Aorta (tissue), 5 donors: Measurements from ENCODE around the gene SPO11. TPM values are rescaled to one million over a fixed set of nuclear protein-coding genes. Genes with fewer than 3 reads are reported as not detected.

Experiments used
- ATAC-seq: fragments of 200-7000 bp; cut with Tn5 transposase; one replicate; pipeline ENCODE4 v1.9.1; 2022; ENCODE audit warnings: moderate library complexity; ENCODE audit not compliant: low FRiP score
- DNase-seq, 2 donors: peaks; one replicate each; pipeline ENCODE4 v3.0.0-alpha.2; 2020
- H3K27ac ChIP-seq, 2 donors: one replicate each; pipeline ENCODE4 v1.5.1; 2013; ENCODE audit warnings: low read length in 2 of 2, mild to moderate bottlenecking in 2 of 2, moderate library complexity in 2 of 2, control low read depth in 1 of 2, inconsistent platforms in 1 of 2, low read depth in 1 of 2
- H3K27me3 ChIP-seq, 2 donors: one replicate each; pipeline ENCODE4 v1.6.1; 2013; ENCODE audit warnings: control low read depth in 1 of 2, low read length in 1 of 2, mild to moderate bottlenecking in 1 of 2, moderate library complexity in 1 of 2; ENCODE audit not compliant: insufficient read depth in 2 of 2, control insufficient read depth in 1 of 2
- H3K36me3 ChIP-seq, 2 donors: one replicate each; pipeline ENCODE4 v1.6.1; 2013; ENCODE audit warnings: control low read depth in 1 of 2, low read length in 1 of 2, mild to moderate bottlenecking in 1 of 2; ENCODE audit not compliant: insufficient read depth in 2 of 2, control insufficient read depth in 1 of 2
- H3K4me1 ChIP-seq, 2 donors: one replicate each; pipeline ENCODE4 v1.6.1; 2013; ENCODE audit warnings: low read length in 2 of 2, control low read depth in 1 of 2, mild to moderate bottlenecking in 1 of 2, moderate library complexity in 1 of 2; ENCODE audit not compliant: insufficient read depth in 2 of 2, control insufficient read depth in 1 of 2
- H3K4me3 ChIP-seq, 2 donors: one replicate each; pipeline ENCODE4 v1.5.1; 2013; ENCODE audit warnings: low read length in 2 of 2, control low read depth in 1 of 2, mild to moderate bottlenecking in 1 of 2
- H3K9me3 ChIP-seq: one replicate; pipeline ENCODE4 v1.6.1; 2013; ENCODE audit warnings: mild to moderate bottlenecking, low read length; ENCODE audit not compliant: control insufficient read depth
- WGBS, 2 donors: extraction: QIAGEN DNeasy Blood & Tissue Kit; methylation state at CpG; one replicate each; pipeline ENCODE4 v1.1.7; 2013; 5-methylcytosine and 5-hydroxymethylcytosine counted together
- intact Hi-C, 2 donors: fragments of 100-400 bp; cut with DNase I; formaldehyde crosslinking; loops; one replicate each; pipeline versions ENCODE4 v1.14.2 to v1.15.0; 2022
- polyA plus RNA-seq, 2 donors: library from polyadenylated mRNA; stranded (reverse); fragments of 200-250 nt; gene quantifications; one replicate each; pipeline ENCODE4 v1.2.3, GENCODE V29; 2013
- total RNA-seq, 2 donors: library from RNA; stranded (reverse); fragmentation: NEBNext Ultra II Directional; extraction: Animal tissue kit (Norgen Biotek cat#: 25700); gene quantifications; one replicate each; pipeline ENCODE4 v1.2.1, GENCODE V29; 2021
- donor health status: healthy with polysubstance abuse.
- donor health status: Bipolar disorder and iron deficiency.
- donor health status: DM: no; HTN: no; CAD: no.
- donor health status: DM: no; HTN: no; CAD: no.
- donor health status: DM: yes; HTN: yes; CAD: no.

The SPO11 gene
- total and polyA plus RNA-seq, 4 donors = not detected

DNA sequence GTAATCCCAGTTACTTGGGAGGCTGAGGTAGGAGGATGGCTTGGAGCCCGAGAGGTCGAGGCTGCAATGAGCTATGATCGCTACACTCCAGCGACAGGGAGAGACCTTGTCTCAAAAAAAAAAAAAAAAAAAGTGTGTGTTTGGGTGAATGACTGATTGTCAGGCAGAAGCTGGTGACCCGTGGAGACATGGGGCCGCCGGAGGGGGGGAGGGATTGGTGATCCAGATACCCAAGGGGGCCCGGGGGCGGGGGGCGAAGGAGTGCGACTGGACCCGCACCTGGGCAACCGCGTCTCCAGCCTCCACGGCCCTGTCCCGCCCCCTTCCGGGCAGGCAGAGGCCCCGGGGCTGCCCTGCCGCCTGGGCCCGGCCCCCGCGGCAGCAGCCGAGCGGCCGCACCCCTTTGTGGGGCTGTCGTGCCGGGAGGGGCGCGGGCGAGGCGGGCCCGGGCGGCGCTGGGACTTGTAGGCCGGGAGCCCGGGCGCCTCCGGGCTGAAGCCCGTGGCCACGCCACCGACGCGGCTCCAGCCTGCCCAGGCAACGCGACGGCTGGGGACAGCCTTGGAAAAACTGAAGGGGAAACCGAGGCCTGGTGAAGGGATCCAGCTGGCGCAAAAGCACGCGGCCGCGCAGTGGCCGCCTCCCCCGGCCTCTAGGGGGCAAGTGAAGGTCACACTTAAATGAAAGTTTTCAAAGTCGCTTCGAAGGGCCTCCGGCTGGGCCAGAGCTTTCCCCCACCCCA lies 59.5 kb downstream of the SPO11 start:
- intact Hi-C loops = loop anchor here (5.0 to 10.0 kb wide), 2 partner anchors 203 to 206 kb away; no protein-coding TSS in a partner anchor
- Histone ChIP-seq H3K27ac (no peak overlapping the region), H3K27me3 (no peaks in the 10 kb centered on the region), H3K36me3 (no peaks in the 10 kb centered on the region), H3K4me1 (no peaks in the 10 kb centered on the region), H3K4me3 (no peak overlapping the region), H3K9me3 (no peaks in the 10 kb centered on the region)
- ATAC-seq (peak; percentile 87), DNase-seq (peak; percentile 90 to 91)
- WGBS, 2 donors = 5 to 6% methylated on average over 50 to 57 of the region's 57 CpGs

DNA sequence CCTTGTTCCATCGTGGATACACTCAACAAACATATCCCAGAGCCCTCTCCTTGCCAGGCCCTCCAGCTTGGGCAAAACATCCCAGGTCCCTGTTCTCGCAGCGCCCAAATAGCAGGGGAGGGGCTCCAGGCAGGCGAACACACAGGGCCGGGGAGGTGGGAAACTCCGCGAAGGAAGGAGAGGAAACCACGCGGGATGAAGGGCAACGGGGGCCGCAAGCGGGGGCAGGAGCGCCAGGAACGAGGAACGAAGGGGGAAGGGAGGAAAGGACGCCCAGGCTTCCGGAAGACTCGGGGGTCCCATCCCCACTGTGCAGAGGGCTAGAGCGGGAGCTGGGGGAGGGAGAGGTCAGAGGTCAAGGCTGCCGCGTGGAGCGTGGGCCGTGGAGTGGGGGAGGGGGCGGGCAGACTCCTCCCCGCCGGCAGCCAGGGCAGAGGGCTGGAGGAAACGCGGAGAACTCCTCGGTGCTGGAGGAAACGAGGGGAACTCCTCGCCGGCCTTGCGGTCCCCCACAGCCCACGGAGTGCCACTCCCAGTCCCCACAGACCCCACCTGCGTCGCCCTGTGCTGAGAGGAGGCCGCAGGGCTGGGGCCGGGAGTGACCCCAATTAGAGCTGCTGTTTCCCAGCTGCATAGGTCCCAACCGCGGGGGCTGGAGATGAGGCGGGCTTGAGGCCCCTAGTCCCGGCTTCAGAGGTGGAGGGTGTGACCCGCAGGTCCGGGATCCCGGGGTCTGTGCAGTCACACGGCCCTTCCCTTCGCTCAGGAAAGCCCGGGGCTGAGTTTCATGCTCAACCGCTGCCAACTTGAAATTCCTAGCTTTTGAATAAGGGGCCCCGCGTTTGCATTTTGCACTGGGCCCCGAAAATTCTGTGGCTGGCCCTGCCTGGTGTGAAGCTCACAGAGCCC lies 60.3 kb downstream of the SPO11 start:
- ATAC-seq = no peak
- intact Hi-C loops = loop anchor here (2.0 to 10.0 kb wide), 4 partner anchors 47 to 205 kb away; no protein-coding TSS in a partner anchor
- no peaks in the 10 kb centered on the region for H3K36me3 ChIP-seq
- peak; percentile 58 to 73 for DNase-seq
- WGBS, 2 donors = 66 to 67% methylated on average over 52 of the region's 52 CpGs
- no peaks in the 10 kb centered on the region for H3K9me3 ChIP-seq
- H3K4me3 ChIP-seq = no peak overlapping the region
- H3K27ac ChIP-seq = no peak overlapping the region
- no peaks in the 10 kb centered on the region for H3K4me1 ChIP-seq
- no peaks in the 10 kb centered on the region for H3K27me3 ChIP-seq

DNA sequence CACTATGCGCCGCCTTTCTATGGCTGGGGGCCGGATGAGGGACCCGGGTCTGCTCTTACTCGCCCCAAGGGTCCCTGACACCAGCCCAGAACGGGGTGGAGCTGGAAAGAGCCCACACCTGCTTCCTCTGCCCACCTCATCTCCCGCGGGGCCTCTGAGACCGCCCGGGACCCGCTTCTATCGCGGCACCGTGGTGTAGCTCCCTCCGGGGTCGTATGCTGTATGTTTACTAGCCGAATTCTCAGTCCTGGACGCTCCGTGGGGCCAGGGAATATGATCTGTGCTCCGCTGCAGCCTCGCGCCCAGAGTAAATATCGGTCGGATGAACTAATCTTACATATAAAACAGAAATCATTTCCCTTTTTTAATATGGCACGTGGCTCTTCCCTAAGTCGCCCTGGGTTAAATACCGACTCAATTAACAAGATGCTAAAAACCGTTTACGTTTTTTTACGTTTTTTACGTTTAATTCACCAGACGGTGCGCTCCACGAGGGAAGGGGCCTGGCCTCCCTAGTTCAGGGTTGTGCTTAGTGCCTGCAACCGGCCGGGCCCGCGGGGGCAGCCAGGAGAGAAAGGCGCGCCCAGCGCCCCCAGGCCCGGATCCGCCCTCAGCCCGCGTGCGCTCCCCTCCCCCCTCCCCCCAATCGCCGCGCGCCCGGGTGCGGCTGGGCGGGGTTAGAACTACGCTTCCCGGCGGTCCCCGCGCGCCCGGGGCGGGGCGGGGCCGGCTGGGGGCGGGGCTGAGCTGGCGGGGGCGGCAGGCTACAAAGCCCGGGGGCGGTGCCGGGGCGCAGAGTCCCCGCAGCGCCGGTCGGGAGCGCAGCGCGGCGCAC lies 61.2 kb downstream of the SPO11 start, which contains the start of gene RBM38:
Gene RBM38, plus strand, starts transcription at position 793 of the 835 bp plus-strand sequence. CDS start 186 bp downstream, outside the sequence.
- no peaks in the 10 kb centered on the region for H3K9me3 ChIP-seq
- peak within 1 kb of the TSS; percentile 72 to 87 for H3K4me3 ChIP-seq
- DNase-seq (peak; percentile 65 to 88), ATAC-seq (peak; percentile 82)
- no peaks in the 10 kb centered on the region for H3K27me3 ChIP-seq
- no peaks in the 10 kb centered on the region for H3K36me3 ChIP-seq
- H3K27ac ChIP-seq = peak within 1 kb of the TSS in 1 of 2 donors; percentile 43
- WGBS, 2 donors = 32 to 41% methylated on average over 61 to 78 of the region's 78 CpGs
- intact Hi-C loops = loop anchor here (2.0 to 5.0 kb wide), 2 partner anchors 46 to 50 kb away; no protein-coding TSS in a partner anchor
- no peaks in the 10 kb centered on the region for H3K4me1 ChIP-seq

DNA sequence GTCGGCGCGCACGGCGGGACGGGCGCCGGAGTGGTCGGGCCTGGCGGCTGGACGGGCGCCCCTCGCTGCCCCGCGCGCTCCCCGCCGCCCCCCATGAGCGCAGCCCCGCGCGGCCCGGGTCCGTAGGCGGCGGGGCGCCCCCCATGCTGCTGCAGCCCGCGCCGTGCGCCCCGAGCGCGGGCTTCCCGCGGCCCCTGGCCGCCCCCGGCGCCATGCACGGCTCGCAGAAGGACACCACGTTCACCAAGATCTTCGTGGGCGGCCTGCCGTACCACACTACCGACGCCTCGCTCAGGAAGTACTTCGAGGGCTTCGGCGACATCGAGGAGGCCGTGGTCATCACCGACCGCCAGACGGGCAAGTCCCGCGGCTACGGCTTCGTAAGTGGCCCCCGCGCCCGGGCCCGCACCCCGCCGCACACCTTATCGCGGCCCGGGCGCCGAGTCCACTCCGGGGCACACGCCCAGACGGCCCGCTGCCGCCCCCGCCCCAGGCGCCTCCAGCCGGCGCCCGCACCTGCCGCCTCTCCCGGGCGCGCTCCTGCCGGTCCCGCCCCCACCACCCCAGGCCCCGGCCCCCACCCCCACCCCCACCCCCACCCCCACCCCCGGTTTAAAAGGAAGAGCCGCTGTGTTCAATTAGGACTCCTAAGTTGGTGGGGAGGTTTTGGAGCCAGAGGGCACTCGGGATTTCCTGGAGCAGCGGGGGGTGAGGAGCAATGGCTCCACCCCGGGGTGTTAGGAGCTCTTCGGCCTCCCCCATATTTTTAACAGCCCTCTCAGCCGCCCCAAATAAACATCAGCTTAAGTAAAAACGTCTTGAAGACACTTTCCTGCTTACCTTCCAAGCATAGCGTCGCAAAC lies 62.1 kb downstream of the SPO11 start:
- intact Hi-C loops = loop anchor here (2.0 to 5.0 kb wide), 3 partner anchors 46 to 67 kb away; no protein-coding TSS in a partner anchor

DNA sequence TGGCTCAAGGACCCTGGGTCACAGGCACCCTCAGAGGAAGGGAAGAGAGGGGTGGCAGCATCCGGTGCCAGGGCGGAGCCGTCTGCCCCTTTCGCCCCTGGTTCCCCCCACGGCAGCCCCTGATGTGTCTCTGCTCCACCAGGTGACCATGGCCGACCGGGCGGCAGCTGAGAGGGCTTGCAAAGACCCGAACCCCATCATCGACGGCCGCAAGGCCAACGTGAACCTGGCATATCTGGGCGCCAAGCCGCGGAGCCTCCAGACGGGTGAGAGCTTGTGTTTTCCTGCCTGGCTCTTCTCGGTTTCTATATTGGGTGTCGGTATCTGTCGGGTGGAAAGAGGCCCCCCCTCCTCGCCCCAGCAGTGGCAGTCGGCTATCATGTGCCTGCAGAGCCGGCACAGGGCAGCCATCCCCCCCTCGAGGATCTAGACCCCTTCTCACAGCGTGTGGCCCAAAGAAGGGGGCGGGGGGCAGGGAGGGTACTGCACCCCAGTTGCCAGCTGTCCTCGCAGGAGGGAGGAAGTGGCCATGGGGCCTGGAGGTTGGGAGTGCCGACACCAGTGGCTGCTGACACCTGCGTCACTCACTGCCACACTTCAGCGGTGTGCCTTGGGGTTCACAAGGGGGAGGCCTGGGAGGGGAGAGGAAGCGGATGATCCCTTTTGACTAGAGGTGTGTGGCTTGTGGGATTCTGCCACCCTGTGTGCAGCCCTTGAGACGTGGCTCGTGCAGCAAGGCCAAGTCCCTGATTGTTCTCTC lies 63.1 kb downstream of the SPO11 start:
- no peak for ATAC-seq
- Histone ChIP-seq H3K27ac (peak overlapping the region in 1 of 2 donors; percentile 6), H3K4me3 (peak overlapping the region; percentile 72 to 87), H3K9me3 (no peaks in the 10 kb centered on the region), H3K36me3 (no peaks in the 10 kb centered on the region), H3K27me3 (no peaks in the 10 kb centered on the region), H3K4me1 (peaks cover 0 to 2% of the 10 kb centered on the region in 2 donors)
- DNase-seq = peak; percentile 71 to 82
- intact Hi-C loops = loop anchor here in 1 of 2 donors (2.0 to 5.0 kb wide), 2 partner anchors 45 to 66 kb away; no protein-coding TSS in a partner anchor
- WGBS, 2 donors = 27 to 29% methylated on average over 32 to 33 of the region's 33 CpGs

More for the DNA sequence above, 62.1 kb downstream of the SPO11 start:
- Histone ChIP-seq H3K4me1 (peaks cover 0 to 2% of the 10 kb centered on the region in 2 donors), H3K36me3 (no peaks in the 10 kb centered on the region), H3K27ac (peak overlapping the region in 1 of 2 donors; percentile 43), H3K9me3 (no peaks in the 10 kb centered on the region), H3K27me3 (no peaks in the 10 kb centered on the region), H3K4me3 (peak overlapping the region; percentile 72 to 87)
- WGBS, 2 donors = 1 to 2% methylated on average over 60 to 96 of the region's 98 CpGs
- ATAC-seq (no peak), DNase-seq (peak; percentile 60 to 79)
